Psoas muscle (tissue), 8 donors: Measurements from ENCODE around the gene C14orf180. TPM values are rescaled to one million over a fixed set of nuclear protein-coding genes. Genes with fewer than 3 reads are reported as not detected.
A peak's percentile ranks its signal among the peaks of the same experiment; 100 is the strongest.

Source experiments
- ATAC-seq, 4 donors: fragments of 200-7000 bp; cut with Tn5 transposase; one replicate each; pipeline ENCODE4 v1.9.1; 2020; ENCODE audit warnings: moderate library complexity in 3 of 4, mild to moderate bottlenecking in 2 of 4
- DNase-seq, 2 donors: peaks; one replicate each; pipeline ENCODE4 v3.0.0-alpha.2; 2020
- H3K27ac ChIP-seq: fragments of 200-600 bp; one replicate; pipeline ENCODE4 v1.8.0; 2022
- H3K27me3 ChIP-seq, 3 donors: fragments of 200-600 bp in 1 of 3; one replicate each; pipeline versions ENCODE4 v1.6.1 to v1.8.0; 2013 to 2022; ENCODE audit warnings: low read length in 2 of 3, mild to moderate bottlenecking in 2 of 3, moderate library complexity in 1 of 3; ENCODE audit not compliant: insufficient read depth in 3 of 3
- H3K36me3 ChIP-seq, 2 donors: fragments of 200-600 bp in 1 of 2; one replicate each; pipeline versions ENCODE4 v1.6.1 to v1.8.0; 2013 to 2022; ENCODE audit warnings: low read depth in 1 of 2, mild to moderate bottlenecking in 1 of 2, moderate library complexity in 1 of 2; ENCODE audit not compliant: insufficient read depth in 1 of 2
- H3K4me1 ChIP-seq: fragments of 200-600 bp; one replicate; pipeline ENCODE4 v1.8.0; 2022
- H3K4me3 ChIP-seq: fragments of 200-600 bp; one replicate; pipeline ENCODE4 v1.8.0; 2022; ENCODE audit warnings: mild to moderate bottlenecking
- H3K9me3 ChIP-seq: fragments of 200-600 bp; one replicate; pipeline ENCODE4 v1.8.0; 2022
- WGBS, 3 donors: extraction: QIAGEN DNeasy Blood & Tissue Kit; methylation state at CpG; one replicate each; pipeline versions ENCODE4 v1.1.6 to v1.1.7; 2013; 5-methylcytosine and 5-hydroxymethylcytosine counted together
- intact Hi-C, 2 donors: fragments of 100-400 bp; cut with DNase I; formaldehyde crosslinking; loops; one replicate each; pipeline versions ENCODE4 v1.11.0 to v1.14.2; 2022
- polyA plus RNA-seq, 3 donors: library from polyadenylated mRNA; stranded (reverse); fragments of 200-250 nt; gene quantifications; one replicate each; pipeline ENCODE4 v1.2.3, GENCODE V29; 2013
- total RNA-seq, 4 donors: library from RNA; stranded (reverse); fragmentation: NEBNext Ultra II Directional in 2 of 4; extraction: Animal tissue kit (Norgen Biotek cat#: 25700) in 2 of 4; gene quantifications; one replicate each; pipeline versions ENCODE4 v1.2.1 to v1.2.4, GENCODE V29; 2021 to 2023
- TF ChIP-seq, protein P1 (sequence below): fragments of 200-600 bp; IDR thresholded peaks from one replicate; pipeline ENCODE4 v1.8.0; 2022; ENCODE audit warnings: antibody characterized with exemption
- donor health status: healthy with polysubstance abuse.
- donor health status: DM: no; HTN: no; CAD: no; lungs with moderate emphysema.
- donor health status: Bipolar disorder and iron deficiency.
- donor health status: healthy.
- donor health status: DM: yes; HTN: yes; CAD: no.
- donor health status: DM: no; HTN: no; CAD: no.
- donor health status: DM: no; HTN: no; CAD: no.
- donor health status: DM: yes; HTN: yes; CAD: no.

The C14orf180 gene
- total and polyA plus RNA-seq, 7 donors, result 0.32 to 7.3 (median 0.58) TPM

DNA sequence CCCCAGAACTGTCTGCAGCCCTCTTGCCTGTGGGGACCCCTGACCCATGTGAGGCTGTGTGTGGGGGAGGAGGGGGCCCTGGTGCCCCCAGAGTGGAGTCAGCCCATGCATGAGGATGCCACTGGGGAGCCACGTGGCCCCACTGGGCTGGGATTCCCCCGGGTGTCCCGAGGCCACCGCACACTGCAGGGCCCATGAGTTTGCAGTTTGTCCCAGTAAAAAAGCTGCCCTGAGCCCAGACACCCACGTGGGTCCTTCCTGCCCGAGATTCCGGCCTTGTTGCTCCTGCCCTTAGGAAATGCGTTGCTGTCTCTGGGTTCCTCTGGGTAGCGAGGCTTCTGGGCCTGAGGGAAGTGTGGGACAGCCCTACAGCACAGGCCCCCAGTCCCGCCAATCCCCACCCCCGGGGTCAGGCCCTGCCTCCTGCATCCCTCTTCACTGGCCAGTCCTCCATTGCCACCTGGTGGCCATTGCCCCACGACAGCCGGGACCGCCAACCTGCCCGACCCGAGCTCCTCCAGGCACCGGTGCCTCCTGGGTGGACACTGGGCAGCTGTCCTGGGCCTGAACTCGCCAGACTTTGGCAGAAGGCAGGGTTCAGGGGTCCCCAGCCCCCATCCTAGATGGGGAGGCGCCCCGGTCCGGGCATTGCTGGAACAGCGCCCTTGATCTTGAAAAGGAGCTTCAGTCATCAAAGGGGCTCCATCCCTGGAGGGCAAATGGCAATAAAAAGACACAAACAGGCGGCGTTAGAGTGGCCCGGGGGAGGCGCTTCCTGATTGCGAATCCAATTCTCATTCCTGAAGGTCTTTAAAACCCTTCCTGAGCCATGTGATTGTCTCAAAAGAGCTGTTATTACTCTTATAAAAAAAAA, 15.6 kb upstream of the C14orf180 start:
- H3K27ac ChIP-seq, result no peak overlapping the region
- H3K4me1 ChIP-seq, result no peaks in the 10 kb centered on the region
- peaks cover 0 to 42% (median 3%) of the 10 kb centered on the region in 3 donors for H3K27me3 ChIP-seq
- H3K4me3 ChIP-seq, result no peak overlapping the region
- WGBS, 3 donors, result 4 to 6% (median 4%) methylated on average over 26 to 27 of the region's 27 CpGs
- H3K9me3 ChIP-seq, result no peaks in the 10 kb centered on the region
- TF ChIP-seq, protein P1, sequence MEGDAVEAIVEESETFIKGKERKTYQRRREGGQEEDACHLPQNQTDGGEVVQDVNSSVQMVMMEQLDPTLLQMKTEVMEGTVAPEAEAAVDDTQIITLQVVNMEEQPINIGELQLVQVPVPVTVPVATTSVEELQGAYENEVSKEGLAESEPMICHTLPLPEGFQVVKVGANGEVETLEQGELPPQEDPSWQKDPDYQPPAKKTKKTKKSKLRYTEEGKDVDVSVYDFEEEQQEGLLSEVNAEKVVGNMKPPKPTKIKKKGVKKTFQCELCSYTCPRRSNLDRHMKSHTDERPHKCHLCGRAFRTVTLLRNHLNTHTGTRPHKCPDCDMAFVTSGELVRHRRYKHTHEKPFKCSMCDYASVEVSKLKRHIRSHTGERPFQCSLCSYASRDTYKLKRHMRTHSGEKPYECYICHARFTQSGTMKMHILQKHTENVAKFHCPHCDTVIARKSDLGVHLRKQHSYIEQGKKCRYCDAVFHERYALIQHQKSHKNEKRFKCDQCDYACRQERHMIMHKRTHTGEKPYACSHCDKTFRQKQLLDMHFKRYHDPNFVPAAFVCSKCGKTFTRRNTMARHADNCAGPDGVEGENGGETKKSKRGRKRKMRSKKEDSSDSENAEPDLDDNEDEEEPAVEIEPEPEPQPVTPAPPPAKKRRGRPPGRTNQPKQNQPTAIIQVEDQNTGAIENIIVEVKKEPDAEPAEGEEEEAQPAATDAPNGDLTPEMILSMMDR, result peak; percentile 81
- peak; percentile 84 to 92 (median 85) for ATAC-seq
- intact Hi-C loops, result loop anchor here (1.0 to 5.0 kb wide), 3 partner anchors 427 to 487 kb away; partner anchors contain the start of gene KIF26A (in 1 of the 2)
- peak; percentile 67 to 84 for DNase-seq
- H3K36me3 ChIP-seq, result no peaks in the 10 kb centered on the region

DNA sequence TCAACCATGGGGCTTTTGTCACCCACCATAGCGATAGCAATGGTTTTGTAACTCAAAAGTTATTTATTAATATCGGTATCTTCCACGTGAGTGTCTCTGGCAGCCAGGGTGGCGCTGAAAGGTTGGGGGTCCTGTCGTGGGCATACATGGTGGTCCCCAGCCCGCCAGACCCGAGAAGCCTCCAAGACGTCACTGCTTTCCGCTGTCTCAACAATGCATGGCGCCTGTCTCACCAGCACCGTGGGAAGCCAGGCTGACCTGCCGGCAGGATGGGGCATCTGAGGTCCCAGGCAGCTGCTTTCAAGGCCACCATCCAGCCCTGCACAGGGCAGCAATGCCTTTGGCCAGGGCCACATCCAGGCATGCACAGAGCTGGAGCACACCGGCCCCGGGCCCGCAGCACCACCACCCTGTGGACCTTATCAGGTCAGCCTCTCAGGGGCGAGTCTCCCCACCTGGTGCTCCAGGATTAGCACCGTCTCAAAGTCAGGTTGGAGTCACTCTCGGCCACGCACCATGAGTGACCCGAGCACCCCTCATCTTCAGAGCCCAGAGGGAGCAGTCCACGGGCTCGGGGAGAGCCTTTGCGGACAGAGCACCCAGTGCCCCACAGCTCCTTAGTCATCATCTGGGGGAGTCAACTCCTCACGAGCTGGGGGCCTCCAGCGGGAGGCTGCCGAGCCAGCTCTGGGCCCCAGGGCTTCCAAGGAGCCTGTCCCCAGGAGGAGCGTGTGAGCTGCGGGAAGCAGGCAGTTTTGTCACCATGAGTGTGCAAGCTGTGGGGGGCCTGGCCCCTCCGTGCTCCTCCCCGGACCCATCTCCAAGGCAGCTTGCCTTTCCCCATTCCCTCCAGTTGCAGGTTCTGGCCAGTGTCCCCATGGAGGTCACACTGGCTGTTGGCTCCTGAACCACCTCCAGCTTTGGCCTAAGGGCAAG, 14.6 kb upstream of the C14orf180 start:
- no peaks in the 10 kb centered on the region for H3K36me3 ChIP-seq
- no peak overlapping the region for H3K4me3 ChIP-seq
- no peak overlapping the region for H3K27ac ChIP-seq
- WGBS, 3 donors, result 69 to 78% (median 70%) methylated on average over 30 of the region's 30 CpGs
- H3K4me1 ChIP-seq, result no peaks in the 10 kb centered on the region
- ATAC-seq, result no peak
- no peak for DNase-seq
- intact Hi-C loops, result loop anchor here (1.0 to 5.0 kb wide), 3 partner anchors 428 to 488 kb away; partner anchors contain the start of gene KIF26A (in 1 of the 2)
- peaks cover 0 to 42% (median 5%) of the 10 kb centered on the region in 3 donors for H3K27me3 ChIP-seq
- no peaks in the 10 kb centered on the region for H3K9me3 ChIP-seq
- TF ChIP-seq, protein P1, result no peak

DNA sequence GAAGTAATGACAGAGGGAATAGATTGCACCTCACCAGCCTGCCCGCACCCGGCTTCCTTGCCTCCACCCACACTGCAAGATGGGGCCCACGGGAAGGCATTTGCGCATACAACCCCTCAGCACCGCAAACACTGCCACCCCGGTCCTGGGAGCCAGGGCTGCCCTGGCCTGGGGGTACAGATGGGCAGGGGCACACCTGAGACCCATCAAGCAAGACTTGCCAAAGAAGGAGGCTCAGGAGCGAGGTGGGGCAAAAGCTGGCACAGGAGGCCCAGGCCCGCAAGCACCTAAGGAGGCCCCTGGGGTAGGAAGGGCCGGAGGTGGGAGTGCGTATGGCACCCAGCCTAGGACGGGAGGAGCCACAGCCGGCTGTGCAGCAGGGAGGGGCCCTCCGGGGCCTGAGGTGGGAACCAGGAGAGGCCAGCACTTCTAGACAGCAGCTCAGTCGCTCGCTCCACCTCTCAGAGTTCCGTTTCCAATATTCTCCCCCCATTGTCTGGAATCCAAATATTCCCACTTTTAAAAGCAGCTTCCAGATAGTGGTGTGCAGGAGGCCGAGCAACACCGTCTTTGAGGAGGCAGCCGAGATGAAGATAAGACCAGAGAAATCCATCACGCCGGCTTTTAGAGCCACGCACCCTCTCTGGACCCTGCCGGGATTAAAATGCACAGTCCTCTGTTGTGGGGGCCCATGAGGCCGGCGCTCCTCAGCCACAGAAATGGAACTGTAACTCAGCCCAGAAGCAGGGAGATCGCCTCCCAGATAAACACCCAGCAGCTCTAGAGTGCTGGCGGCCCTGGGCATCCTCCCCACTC, 12.2 kb upstream of the C14orf180 start:
- no peak overlapping the region for H3K4me3 ChIP-seq
- no peaks in the 10 kb centered on the region for H3K4me1 ChIP-seq
- intact Hi-C loops, result no loop called here
- no peaks in the 10 kb centered on the region for H3K9me3 ChIP-seq
- TF ChIP-seq, protein P1, result no peak
- 54 to 61% (median 56%) methylated on average over 25 to 27 of the region's 27 CpGs for WGBS, 3 donors
- H3K27ac ChIP-seq, result no peak overlapping the region
- ATAC-seq (no peak), DNase-seq (no peak)
- H3K36me3 ChIP-seq, result no peaks in the 10 kb centered on the region
- H3K27me3 ChIP-seq, result peaks cover 0 to 42% (median 5%) of the 10 kb centered on the region in 3 donors

DNA sequence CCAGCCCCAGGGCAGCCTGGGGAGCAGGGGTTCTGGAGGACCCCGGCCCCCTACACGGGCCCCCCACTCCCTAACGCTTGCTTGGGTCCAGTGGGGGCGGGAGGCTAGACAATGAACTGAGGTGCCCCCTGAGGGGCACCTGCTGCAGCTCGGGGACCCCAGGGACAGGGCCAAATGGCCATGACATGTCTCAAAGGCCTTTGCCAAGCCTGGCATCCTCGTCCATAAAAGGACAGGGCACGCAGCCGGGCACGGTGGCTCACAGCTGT, 11.7 kb upstream of the C14orf180 start:
- intact Hi-C loops, result no loop called here
- 49 to 64% (median 50%) methylated on average over 9 of the region's 9 CpGs for WGBS, 3 donors

More for the DNA sequence above, 11.7 kb upstream of the C14orf180 start:
- Histone ChIP-seq H3K9me3 (no peaks in the 10 kb centered on the region), H3K4me3 (no peak overlapping the region), H3K27ac (no peak overlapping the region), H3K4me1 (no peaks in the 10 kb centered on the region), H3K36me3 (no peaks in the 10 kb centered on the region), H3K27me3 (peaks cover 0 to 47% (median 5%) of the 10 kb centered on the region in 3 donors)
- TF ChIP-seq, protein P1, result no peak
- ATAC-seq, result no peak
- no peak for DNase-seq
